GM21529 (cell line): ENCODE data around the gene TBCC.

ENCODE experiments used
- ATAC-seq: cut with Tn5 transposase; IDR thresholded peaks from one replicate; pipeline ENCODE4 v1.9.1; 2021; ENCODE audit not compliant: unreplicated experiment

Gene TBCC

DNA sequence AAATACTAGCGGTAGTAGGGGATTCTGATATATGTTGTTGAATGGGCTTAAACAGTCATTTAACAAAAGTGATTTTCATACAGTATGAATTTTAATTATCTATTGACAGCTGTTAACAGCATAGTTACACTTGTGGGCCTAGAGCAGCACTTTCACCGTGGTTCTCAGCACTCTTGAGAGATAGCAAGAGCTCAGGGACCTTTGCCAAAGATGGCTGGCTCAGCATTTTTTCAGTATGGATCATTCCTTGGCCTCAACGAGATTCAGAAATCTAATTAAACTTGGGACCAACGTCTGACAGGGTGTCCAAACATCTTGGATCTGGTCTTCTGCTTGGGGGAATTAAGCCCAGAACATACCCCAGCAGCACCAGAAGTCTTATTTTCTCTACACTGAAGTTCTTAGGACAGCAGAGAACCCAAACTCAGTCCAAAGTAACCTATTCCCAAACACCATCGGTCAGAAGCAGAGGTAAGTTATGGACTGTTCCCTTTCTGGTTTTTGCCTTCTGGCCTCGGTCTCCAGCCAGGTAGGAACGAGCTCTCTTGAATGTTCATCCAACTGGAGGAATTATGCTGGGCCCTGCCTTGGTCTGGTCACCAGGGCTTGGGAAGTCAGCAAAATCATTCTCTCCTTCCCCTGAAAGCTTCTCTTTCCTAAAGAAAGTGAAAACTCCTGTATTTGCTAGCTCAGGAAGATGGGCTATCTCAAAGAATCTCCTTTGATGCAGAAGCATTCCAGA, 49.2 kb downstream of the TBCC start:
- no peak for ATAC-seq

- no peak for ATAC-seq
Measured at GRCh38 chr6:42694586-42694985, 51.3 kb downstream of the TBCC start.
